HG03439 (cell line): ENCODE results near the gene XPO5.
"Not testable (repeated sequence)": the region's sequence is repeated elsewhere in the genome, so short reads cannot be mapped to it uniquely, and the experiment has no call there.

ENCODE experiments used
- ATAC-seq: cut with Tn5 transposase; IDR thresholded peaks from one replicate; pipeline ENCODE4 v1.9.1; 2021; ENCODE audit warnings: mild to moderate bottlenecking, moderate library complexity; ENCODE audit not compliant: unreplicated experiment

The XPO5 gene

DNA sequence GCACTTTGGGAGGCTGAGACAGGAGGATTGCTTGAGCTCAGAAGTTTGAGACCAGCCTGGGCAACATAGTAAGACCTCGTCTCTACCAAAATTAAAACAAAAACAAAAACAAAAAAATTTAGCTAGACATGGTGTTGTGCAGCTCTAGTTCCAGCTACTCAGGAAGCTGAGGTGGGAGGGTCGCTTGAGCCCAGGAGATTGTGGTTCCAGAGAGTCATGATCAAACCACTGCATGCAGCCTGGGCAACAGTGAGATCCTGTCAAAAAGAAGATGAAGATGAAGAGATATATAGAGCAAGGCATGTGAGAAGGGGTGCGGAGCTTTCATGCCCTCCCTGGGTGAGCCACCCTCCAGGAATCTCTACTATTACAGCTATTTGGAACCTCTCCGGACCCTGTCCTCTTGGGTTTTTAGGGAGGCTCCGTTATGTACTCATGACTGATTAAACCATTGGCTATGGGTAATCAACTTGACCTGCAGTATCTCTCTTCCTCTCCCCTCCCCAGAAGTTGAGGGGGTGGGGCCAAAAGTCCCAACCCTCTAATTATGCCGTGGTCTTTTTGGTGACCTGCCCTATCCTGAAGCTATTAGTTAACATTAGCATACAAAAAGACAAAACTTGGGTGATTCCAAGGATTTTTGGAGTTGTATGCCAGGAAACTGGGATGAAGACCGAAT lies 9.2 kb upstream of the XPO5 start:
- ATAC-seq = no peak

DNA sequence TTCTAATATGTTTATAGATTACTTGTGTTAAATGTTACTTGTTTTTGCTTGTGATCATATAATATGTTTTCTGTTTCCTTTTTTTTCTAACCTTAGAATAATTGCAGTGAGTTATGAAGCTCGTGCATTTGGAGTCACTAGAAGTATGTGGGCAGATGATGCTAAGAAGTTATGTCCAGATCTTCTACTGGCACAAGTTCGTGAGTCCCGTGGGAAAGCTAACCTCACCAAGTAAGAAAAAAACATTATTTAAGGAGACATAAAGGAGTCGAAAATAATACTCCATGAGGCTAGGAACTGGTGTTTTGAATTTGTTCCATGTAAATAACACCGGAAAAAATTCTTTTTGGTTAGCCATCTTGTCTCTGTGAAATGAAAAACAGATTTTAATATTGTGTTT lies 7.1 kb upstream of the XPO5 start:
- no peak for ATAC-seq

DNA sequence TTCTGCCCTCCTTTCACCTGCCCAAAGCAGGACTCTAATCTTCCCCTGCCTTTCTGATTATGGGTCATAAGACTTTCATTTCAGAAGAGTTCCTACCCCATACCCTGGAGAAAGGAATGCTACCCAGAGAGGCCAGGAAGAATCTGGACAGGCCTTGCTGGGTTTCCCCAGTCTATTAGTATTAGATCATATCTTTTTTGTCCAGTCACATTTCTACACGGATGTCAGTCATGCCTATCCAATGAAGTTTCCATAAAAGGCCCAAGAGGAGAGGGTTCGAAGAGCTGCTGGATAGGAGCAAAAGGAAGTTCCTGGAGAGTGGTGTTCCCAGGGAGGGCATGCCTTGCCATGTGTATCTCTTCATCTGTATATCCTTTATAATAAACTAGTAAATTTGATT lies 3.3 kb upstream of the XPO5 start:
- ATAC-seq = no peak

DNA sequence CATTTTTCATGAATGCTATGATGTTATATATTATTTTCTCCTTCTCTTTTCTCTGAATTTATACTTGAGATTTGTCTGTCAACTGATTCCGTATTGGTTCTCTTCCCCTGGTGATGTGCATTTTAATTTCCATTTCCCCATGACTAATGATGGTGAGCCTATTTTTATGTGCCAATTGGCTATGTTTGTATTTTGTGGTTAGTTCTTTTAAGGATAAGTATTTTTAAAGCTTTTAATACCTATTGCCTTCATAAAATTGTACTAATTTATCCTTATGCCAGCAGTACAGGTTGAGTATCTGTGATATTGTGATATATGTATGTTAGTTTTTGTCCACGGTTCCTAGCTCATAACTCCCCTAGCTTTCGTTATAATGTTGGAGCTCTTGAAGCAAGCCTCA lies 2.9 kb upstream of the XPO5 start:
- ATAC-seq = no peak

DNA sequence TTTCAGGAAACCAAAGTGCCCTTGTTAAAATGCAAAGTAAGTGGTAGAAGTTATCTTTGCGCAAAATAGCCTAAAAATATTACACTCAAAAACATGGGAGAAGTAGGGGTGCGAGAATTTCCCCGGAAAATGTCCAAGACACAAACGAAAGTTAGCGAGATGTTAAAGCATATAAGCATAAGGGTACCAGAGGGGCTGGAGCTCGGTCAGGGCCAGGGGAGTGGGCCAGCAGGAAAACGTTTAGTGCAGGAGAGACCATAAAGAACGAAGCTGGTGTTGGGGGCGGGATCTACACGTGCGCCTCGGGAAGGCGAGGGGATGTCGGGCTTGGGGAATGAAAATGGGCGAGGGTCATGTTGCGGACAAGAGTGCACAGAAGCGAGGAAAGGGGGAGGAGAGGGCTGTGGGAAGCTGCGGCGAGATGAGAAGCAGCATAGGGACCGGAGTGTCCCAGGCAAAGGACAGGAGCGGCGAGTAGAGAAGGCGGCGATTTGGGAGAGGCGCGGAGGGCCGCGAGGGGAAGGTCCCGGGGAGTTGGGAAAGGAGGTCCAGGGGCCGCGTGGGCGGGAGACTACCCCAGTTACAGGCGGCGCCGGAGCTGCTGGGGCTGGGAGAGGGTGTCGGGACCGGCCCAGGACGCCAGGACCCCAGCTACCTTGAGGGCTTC lies 600 bp downstream of the XPO5 start:
- peak; percentile 5 for ATAC-seq

DNA sequence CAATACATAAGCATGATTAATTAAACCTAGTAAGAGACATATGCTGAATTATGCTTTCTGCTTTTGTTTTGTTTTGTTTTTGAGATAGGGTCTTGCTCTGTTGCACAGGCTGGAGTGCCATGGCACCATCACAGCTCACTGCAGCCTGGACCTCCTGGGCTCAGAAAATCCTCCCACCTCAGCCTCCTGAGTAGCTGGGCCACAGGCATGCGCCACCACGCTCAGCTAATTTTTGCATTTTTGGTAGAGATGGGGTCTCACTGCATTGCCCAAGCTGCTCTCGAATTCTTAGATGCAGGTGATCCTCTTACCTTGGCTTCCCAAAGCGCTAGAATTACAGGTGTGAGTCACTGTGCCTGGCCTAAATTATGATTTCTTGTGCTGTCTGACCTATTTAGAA lies 3.8 kb downstream of the XPO5 start:
- ATAC-seq = no peak

DNA sequence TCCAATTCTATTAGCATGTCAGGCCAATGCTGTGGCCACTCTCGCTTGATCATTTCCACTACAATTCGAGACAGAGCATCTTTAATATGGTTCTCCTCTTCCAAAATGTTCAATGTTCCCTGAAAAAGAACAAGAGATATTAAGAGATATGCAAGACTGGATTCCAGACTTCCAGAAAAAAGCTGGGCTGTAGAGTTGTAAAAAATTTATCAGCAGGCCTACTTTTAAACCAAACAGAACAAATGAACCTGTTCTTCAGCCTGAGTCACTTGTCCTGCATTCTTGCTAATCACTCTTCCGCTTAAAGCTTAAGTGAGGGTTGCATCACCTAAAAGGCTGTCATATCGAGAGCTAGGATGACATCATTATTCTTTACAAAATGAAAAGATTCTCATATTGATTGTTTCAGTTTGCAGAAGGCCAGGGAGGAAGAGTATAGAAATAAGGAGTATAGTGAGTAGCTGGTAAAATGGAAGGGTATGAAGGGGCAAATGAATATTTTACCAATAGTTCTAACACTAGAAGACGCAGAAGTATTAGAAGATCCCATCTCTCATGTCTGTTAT lies 4.9 kb downstream of the XPO5 start:
- ATAC-seq = no peak

DNA sequence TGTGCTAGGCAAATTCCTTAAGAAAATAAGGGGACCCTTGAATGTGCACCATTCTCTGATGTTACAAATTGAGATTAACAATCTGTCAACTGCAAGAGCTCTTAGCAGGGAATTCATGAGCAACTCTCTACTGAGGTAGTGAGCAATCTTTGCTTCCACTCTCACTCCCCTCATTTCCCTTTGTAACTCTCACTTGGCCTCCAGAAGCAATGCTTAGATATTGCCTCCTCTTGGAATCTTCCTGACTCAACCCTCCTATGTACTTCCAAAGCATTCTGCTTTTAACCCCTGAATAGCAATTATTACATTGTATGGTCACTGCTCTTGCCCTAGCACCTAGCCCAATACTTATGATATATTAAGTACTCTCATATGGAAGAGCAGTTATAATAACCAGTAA lies 16.5 kb downstream of the XPO5 start:
- no peak for ATAC-seq

DNA sequence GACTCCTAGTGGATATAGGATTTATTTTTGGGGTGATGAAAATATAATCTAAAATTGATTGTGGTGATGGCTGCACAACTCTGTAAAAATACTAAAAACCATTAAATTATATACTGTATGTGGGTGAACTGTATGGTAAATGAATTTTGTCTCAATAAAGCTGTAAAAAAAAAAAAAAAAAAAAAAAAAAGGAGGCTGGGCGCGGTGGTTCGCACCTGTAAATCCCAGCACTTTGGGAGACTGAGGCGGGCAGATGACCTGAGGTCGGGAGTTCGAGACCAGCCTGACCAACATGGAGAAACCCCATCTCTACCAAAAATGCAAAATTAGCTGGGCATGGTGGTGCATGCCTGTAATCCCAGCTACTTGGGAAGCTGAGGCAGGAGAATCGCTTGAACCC lies 18.2 kb downstream of the XPO5 start:
- ATAC-seq = not testable (repeated sequence)

DNA sequence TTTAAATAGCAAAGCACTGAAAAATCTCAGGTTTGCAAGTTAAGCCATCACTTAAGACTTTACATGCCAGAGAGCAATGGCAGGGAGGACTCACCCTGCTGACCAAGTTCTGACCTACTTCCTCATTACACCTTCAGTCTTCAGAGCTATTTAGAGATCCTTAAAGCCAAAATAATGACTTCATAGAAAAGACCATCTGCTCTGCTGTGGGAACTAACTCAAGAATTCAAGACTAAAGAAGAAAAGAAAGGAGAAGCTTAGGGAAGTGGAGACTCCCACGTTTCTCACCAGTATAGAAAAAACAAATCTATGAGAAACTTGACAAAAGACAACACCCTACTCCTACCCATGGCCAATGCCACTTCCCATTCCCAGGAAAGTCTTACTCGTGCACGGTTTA lies 28.6 kb downstream of the XPO5 start:
- no peak for ATAC-seq

DNA sequence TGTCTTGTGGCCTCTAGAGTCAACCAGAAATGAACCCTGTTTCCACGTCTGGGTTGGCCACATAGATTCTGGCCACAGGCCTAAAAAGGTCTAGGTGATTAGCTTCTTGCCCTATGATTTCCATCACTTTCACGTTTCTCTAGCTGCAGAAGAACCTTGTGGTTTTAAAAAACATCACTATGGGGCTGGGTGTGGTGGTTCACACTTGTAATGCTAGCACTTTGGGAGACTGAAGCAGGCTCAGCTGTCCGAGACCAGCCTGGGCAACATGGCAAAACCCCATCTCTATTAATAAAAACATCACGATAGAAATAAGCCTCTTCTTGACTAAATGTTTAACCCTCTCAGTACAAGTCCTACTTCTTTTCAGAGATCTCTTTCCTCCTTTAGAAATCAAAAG lies 31.4 kb downstream of the XPO5 start:
- ATAC-seq = no peak

DNA sequence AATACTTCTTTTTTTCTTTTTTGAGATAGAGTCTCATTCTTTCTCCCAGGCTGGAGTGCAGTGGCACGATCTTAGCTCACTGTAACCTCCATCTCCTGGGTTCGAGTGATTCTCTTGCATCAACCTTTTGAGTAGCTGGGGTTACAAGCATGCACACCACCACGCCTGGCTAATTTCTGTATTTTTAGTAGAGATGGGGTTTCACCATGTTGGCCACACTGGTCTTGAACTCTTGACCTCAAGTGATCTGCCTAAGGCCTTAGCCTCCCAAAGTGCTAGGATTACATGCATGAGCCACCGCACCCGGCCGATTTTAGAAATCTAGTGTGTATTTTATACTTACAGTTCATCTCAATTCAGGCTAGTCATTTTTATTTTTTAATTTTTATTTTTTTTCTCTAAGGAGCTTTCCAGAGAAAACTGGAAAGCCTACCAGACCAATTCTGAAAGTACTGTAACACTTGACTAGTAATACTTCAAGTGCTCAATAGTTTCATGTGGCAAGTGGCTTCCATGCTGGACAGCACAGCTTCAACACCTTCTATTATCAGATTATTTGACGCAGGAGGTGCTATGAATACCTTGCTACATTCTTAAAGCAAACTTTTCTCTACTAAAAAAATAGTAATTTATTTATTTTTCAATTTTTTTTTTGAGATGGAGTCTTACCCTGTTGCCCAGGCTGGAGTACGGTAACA lies 33.9 kb downstream of the XPO5 start:
- ATAC-seq = no peak

DNA sequence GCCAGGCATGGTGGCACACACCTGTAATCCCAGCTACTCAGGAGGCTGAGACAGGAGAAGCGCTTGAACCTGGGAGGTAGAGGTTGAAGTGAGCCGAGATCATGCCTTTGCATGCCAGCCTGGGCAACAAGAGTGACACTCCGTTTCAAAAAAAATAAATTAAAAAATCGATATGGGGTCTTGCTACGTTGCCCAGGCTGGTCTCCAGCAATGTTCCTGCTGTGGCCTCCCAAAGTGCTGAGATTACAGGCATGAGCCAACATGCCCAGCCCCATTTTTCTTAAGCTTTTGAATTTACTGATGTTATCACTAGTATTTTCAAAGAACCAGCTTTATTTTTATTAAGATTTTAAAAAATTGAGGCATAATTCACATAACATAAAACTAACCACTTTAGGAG lies 35.3 kb downstream of the XPO5 start:
- ATAC-seq = no peak

DNA sequence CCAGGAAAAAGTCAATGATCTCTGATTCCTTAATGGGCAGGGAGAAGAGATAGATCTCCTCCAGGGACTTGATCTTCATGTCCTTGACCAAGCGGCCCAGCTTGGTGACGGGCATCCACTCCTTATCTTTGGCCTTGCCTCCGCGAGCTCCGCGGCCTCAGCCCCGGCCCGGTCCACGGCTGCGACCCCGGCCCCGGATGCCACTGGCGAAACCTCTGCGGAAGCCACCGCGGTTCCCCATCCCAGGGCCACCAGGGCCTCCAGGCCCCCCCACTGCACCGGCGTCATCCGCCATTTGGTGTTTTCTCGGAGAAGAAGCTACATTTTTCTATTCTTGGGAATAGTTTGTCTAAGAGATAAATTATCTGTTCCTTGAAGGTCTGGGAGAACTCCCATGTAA lies 36.4 kb downstream of the XPO5 start:
- not testable (repeated sequence) for ATAC-seq

DNA sequence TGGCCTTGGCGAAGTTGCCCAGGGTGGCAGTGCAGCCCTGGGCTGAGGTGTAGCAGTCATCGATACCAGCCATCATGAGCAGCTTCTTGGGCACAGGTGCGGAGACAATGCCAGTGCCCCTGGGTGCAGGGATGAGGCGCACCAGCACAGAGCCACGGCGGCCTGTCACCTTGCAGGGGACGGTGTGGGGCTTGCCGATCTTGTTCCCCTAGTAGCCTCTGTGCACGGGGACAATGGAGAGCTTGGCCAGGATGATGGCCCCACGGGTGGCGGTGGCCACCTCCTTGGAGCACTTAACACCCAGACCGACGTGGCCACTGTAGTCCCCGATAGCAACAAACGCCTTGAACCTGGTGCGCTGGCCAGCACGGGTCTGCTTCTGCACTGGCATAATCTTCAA lies 36.9 kb downstream of the XPO5 start:
- ATAC-seq = not testable (repeated sequence)

DNA sequence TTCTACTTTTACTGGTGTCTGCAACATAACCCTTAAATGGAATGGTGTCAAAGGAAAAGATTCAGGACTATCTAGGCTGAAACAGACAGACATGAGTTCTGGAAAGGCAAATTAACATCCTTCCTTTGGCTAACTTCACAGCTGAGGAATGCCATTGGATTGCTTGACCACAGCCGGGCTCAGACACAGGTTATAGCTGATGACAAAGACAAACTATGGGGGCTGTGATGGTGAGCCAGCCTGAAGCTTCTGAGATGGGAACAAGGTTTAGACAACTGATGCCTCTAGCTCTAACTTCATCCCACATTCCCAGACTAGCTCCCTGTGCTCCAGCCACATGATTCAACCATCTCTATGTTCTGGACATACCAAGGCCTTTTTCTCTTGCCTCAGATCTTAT lies 43.6 kb downstream of the XPO5 start:
- no peak for ATAC-seq

DNA sequence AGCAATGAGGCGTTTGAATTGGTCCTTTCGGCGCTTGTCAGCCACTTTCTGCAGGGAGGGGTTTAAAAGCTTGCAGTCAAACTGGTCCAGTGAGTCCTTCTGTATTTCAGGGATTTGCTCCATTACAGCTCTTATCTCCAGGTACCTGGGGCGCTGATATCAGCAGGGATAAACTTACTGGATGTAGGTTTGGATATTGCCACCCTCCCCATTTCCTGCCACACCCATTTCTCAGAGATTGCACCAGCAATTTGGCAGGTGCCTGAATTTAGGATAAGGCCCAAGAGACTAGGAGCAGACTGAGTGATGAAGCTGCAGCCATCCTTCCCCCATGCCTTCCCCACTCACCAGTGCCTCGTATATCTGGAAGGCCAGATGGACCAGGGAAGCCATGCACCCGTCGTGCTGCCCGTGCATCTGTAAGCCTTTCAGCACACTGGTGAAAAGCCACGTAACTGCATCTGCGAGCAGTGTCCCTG lies 51.3 kb downstream of the XPO5 start:
- ATAC-seq = no peak

DNA sequence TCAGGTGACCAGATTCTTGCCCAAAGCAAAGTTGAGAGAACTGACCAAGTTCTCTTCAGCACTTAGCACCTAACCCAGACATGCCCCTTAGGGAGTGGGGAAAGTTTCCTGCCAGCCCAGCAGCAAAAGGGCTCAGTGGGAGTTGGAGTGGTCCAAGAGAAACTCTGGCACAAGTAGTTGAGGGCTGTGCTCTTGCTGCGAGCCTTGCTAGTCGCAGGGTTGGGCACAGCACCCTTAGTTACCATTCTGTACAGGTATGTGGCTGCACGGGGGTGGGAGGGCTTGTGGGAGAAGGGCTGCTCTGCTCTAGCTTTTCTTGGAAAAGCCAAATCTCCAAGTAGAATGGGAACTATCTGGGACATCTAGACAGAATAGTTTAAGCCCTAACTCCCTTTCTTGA lies 52.6 kb downstream of the XPO5 start:
- ATAC-seq = no peak

DNA sequence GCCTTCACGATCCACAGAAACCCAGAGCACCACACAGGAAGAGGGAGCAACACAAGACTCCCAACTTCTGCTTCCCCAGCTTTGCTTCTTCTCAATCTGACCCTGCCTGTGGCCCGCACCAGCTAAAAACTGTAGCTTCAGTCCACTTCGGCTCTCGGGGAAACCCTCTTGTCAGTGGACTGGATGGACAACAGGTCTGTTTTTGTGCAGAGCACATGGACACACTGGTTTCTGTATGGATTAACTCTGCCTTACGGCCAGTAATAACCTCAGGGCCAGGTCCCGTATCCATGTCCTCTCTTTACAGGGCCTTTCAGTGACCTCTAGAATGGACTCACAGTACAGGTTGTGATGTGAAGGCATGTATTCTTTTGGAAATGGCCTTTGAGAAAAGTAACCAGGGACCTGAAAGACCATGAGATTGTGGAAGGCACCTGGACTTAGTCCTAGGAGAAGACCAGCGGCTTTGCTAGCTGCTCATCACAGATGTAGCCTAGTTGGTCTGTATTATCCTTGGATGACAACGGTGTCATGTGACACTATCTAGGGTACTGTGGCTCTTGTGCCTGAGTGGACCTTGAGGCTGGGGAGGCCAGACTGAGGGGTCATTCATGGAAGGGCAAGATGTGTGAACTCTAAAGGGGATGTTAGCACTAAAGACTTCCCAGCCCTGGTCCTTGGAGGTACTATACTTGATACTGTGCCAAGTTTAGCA lies 53.1 kb downstream of the XPO5 start:
- no peak for ATAC-seq

DNA sequence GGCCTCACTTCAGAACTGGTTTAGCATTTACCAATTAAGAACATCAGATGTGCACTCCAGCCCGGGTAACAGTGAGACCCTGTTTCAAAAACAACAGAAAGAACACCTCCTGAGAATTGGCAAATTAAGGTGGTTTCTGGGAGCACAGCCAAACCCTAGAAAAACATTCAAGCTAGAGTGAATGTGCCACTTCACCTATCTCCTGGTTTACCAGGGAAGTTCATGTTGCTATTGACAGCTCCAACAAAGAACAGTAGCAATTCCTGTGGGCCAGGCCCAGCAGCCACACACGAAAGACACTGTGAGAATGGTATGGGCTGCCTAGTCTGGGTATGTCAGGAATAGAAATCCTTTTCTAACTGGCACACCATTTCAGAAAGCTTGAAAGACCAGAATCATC lies 54.0 kb downstream of the XPO5 start:
- no peak for ATAC-seq

DNA sequence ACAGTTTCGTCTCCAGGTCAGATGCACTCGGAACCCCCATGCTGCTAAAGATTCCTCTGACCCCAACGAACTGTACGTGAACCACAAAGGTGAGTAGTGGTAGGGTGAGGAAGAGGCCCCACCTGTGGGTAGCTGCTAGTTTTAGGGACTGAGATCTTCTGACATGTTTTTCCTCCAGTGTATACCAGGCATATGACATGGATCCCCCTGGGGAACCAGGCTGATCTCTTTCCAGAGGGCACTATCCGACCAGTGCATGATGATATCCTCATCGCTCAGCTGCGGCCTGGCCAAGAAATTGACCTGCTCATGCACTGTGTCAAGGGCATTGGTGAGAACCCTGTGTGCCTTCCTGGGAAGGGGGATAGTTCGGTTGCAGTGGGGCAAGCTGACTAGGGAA lies 55.7 kb downstream of the XPO5 start:
- no peak for ATAC-seq
